ENCODE measurements around the gene MB.

GRCh38 chr22:35601013-35601580, 16.0 kb downstream of the MB start:
- TF ChIP-seq YY1 (IDR thresholded peaks at IDR 0.05; ENCODE audit: insufficient read depth, insufficient read length) = no peak
- TF ChIP-seq ZNF274 (IDR thresholded peaks at IDR 0.05; ENCODE audit: low read depth, low read length) = no peak
- no peak for TF ChIP-seq SUZ12 (IDR thresholded peaks at IDR 0.05; ENCODE audit: extremely low read depth, insufficient read depth, insufficient read length)
